Bronchial epithelial cell (primary cell): ENCODE measurements around the gene TAF12. TPM values are rescaled to one million over a fixed set of nuclear protein-coding genes. Genes with fewer than 3 reads are reported as not detected.
"Not testable (repeated sequence)": the region's sequence is repeated elsewhere in the genome, so short reads cannot be mapped to it uniquely, and the experiment has no call there.

Source experiments
- DNase-seq: peaks from one replicate; pipeline ENCODE4 v3.0.0-alpha.2; 2010; ENCODE audit warnings: low read depth
- FAIRE-seq: peaks from 2 replicates; lab custom pipeline; 2011; peaks lifted over from hg19 to GRCh38; lab: Jason Lieb, UNC
- H3K27me3 ChIP-seq: 2 replicates; pipeline ENCODE4 v1.5.1; 2011; ENCODE audit warnings: low read length; ENCODE audit not compliant: control insufficient read depth, insufficient read depth
- H3K36me3 ChIP-seq: 2 replicates; pipeline ENCODE4 v1.5.1; 2011; ENCODE audit warnings: low read length; ENCODE audit not compliant: control insufficient read depth, insufficient read depth
- H3K4me3 ChIP-seq: 2 replicates; pipeline ENCODE4 v1.5.1; 2011; ENCODE audit warnings: mild to moderate bottlenecking, low read depth, low read length, control low read depth
- total RNA-seq: library from RNA; depleted of rRNA; stranded (reverse); fragments of >200 nt; gene quantifications from 2 replicates; pipeline ENCODE4 v1.2.1, GENCODE V29; 2014
- TF ChIP-seq, protein P1 (sequence below): IDR thresholded peaks from 2 replicates; pipeline ENCODE4 v1.5.1; 2011; ENCODE audit warnings: mild to moderate bottlenecking, moderate library complexity, low read length, control low read depth, inconsistent platforms; ENCODE audit not compliant: insufficient read depth, severe bottlenecking

The TAF12 gene
- total RNA-seq, 1 donor from 2014 or later = 55.8 TPM

DNA sequence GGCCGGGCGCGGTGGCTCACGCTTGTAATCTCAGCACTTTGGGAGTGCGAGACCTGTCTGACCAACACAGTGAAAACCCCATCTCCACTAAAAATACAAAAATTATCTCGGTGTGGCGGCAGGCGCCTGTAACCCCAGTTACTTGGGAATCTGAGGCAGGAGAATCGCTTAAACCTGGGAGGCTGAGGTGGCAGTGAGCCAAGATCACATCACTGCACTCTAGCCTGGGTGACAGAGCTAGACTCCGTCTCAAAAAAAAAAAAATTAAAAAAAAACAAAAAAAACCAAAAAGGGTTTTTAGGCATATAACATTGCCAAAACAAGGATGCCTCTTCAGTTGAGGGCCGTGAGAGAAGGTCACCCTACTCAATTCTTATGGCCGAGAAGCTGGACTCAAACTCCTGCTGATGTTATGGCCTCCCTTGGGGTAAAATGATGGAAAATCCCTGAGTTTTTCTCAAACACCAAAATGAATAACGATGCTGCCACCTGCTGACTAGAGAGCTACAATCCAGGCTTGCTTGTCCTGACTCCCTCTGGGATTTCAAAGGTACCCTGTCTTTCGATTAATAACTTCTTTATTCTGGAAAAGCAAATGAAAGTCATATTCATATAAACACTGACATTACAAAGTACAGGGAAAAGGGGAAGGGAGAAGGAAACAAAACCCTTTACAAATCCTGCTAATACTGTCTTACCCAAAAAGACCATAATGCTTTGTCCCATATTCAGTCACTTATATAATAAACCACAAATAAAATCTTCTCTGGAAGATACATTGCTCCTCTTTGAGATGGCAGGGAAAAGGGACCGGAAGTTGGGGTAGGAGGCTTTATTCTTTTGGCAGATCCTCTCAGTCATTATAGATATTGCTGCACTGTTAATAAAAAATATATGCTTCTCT, 40.1 kb downstream of the TAF12 start:
- Histone ChIP-seq H3K27me3 (no peaks in the 10 kb centered on the region), H3K36me3 (peaks cover 10% of the 10 kb centered on the region), H3K4me3 (no peak overlapping the region)
- FAIRE-seq = no peak
- TF ChIP-seq, protein P1, sequence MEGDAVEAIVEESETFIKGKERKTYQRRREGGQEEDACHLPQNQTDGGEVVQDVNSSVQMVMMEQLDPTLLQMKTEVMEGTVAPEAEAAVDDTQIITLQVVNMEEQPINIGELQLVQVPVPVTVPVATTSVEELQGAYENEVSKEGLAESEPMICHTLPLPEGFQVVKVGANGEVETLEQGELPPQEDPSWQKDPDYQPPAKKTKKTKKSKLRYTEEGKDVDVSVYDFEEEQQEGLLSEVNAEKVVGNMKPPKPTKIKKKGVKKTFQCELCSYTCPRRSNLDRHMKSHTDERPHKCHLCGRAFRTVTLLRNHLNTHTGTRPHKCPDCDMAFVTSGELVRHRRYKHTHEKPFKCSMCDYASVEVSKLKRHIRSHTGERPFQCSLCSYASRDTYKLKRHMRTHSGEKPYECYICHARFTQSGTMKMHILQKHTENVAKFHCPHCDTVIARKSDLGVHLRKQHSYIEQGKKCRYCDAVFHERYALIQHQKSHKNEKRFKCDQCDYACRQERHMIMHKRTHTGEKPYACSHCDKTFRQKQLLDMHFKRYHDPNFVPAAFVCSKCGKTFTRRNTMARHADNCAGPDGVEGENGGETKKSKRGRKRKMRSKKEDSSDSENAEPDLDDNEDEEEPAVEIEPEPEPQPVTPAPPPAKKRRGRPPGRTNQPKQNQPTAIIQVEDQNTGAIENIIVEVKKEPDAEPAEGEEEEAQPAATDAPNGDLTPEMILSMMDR = peak; percentile 61
- DNase-seq = peak; percentile 65

DNA sequence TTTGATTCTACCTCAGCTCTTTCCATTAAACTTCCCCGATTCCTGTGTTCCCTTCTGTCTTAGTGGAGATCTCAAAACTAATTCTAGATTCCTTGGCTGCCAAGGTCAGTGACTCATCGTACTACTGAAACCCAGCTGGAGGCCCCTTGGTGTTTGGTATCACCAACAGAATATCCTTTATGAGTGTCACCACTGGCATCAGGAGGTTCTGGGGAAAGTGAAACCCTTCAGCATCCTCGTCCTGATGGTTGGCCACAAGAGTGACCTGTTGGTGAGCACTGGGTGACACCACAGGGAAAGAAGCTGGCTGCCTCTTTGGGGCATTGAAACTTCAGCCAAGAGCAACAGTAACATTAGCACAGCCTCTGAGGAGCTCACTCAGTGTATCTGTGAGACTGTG, 41.2 kb downstream of the TAF12 start:
- H3K36me3 ChIP-seq = peaks cover 7% of the 10 kb centered on the region
- FAIRE-seq = no peak
- DNase-seq = peak; percentile 73
- no peak overlapping the region for H3K4me3 ChIP-seq
- TF ChIP-seq, protein P1 = no peak
- no peaks in the 10 kb centered on the region for H3K27me3 ChIP-seq

DNA sequence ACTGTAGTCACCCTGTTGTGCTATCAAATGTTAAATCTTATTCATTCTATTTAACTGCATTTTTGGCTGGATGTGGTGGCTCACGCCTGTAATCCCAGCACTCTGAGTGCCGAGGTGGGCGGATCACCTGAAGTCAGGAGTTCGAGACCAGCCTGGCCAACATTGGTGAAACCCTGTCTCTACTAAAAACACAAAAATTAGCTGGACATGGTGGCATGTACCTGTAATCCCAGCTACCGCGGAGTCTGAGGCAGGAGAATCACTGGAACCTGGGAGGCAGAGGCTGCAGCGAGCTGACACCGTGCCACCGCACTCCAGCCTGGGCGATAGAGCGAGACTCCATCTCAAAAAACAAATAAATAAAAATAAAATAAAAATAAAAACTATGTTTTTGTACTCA, 46.6 kb downstream of the TAF12 start:
- not testable (repeated sequence) for H3K27me3 ChIP-seq, H3K36me3 ChIP-seq, H3K4me3 ChIP-seq, DNase-seq, FAIRE-seq

DNA sequence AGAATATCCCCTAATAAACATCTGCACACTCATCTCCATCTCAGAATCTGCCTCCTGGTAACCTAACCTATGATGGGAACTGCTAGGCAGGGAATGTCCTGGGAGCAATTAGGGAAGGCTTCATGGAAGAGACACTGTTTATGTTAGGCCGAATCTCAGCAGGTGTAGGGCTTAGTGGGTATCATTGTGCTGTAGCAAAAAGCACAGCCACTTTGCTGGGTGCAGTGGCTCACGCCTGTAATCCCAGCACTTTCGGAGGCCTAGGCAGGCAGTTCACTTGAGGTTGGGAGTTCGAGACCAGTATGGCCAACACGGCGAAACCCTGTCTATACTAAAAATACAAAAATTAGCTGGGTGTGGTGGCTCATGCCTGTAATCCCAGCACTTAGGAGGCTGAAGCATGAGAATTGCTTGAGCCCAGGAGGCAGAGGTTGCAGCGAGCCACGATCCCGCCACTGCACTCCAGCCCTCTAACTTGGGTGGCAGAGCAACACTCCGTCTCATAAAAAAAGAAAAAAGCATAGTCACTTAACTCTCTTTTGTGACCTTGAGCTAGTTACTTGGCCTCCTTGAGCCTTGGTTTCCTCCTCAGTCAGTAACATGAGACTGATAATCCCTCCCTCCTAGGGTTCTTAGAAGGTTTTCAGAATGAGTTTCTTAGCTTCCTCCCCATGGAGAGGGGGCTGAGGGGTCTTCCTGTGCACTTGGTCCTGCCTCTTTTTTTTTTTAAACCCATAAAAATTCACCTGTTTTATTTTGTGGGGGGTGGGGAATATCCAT, 47.3 kb downstream of the TAF12 start:
- DNase-seq (no peak), FAIRE-seq (no peak)
- no peaks in the 10 kb centered on the region for H3K36me3 ChIP-seq
- TF ChIP-seq, protein P1 = no peak
- H3K27me3 ChIP-seq = peaks cover 2% of the 10 kb centered on the region
- H3K4me3 ChIP-seq = no peak overlapping the region

DNA sequence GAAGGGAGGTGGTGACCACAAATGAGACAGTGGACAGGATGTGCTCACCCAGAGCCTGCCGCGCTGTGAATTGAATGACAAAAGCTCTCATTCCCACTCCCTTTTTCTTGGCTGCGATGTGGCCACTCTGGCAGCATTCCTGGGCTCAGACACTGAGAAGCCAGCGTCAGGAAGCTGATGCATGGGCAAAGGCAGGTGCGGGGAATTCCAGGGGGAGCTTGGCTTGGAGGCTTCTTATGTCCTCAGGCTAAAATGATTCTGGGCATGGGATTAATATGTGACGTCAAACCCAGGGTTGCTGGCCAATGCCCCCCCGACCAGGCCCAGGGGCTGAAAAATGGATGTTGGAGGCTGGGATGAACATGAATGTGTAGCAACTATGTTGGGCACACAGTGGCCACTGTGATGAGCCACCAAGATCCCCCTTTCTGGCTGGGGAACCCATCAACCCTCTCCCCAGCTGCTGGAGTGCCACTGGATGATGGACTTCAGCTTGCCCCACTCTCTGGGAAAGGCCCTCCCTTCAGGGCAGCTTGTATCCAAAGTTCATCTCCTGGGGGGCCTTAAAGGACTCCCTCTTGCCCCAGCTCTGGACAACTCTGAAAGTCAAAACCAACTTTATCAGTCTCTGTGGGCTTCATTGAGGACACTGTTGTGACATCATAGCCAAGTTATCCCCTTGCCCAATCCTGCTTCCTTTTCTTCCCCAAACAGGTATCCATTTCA, 48.0 kb downstream of the TAF12 start:
- peak; percentile 66 for DNase-seq
- not testable (repeated sequence) for H3K36me3 ChIP-seq, H3K4me3 ChIP-seq, H3K27me3 ChIP-seq
- peak; percentile 77 for FAIRE-seq

DNA sequence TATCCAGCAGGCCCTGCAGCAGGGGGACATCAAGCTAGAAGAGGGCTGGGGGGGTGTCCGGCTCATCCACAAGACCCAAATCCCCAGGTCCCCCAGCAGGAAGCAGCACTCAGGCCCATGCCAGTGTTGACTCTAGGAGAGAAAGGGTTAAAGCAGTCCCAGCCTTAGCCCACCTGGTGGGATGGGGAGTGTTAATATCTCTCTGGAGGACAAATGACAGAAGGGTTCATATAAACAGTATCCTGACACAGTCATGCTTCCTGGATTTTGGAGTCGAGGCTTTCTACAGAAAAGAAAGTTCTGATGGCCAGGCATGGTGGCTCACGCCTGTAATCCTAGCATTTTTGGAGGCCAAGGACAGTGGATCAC, 48.9 kb downstream of the TAF12 start:
- not testable (repeated sequence) for H3K27me3 ChIP-seq, DNase-seq, FAIRE-seq, H3K36me3 ChIP-seq, H3K4me3 ChIP-seq
